SU-DHL-6 (cell line): ENCODE data around the gene LRP1B.

Source experiments
- CTCF ChIP-seq: fragments of 200-600 bp; sonication (generic); IDR thresholded peaks from one replicate; pipeline ENCODE4 v1.5.1; 2017; ENCODE audit warnings: antibody characterized with exemption, mild to moderate bottlenecking, low read length, moderate library complexity; ENCODE audit not compliant: insufficient read depth, poor library complexity, severe bottlenecking
- EZH2phosphoT487 ChIP-seq: fragments of 200-600 bp; sonication (generic), shearing (Covaris generic); conservative IDR thresholded peaks from 2 replicates; pipeline ENCODE4 v1.6.1; 2018; ENCODE audit warnings: mild to moderate bottlenecking, antibody characterized with exemption, low read length, moderate library complexity, mixed read lengths

GRCh38 chr2:141348481-141348880, 782.3 kb downstream of the LRP1B start:
- no peak for TF ChIP-seq CTCF
- no peak for TF ChIP-seq EZH2phosphoT487
